HFFc6 (cell line): Measurements from ENCODE around the gene CBFB. TPM values are rescaled to one million over a fixed set of nuclear protein-coding genes. Genes with fewer than 3 reads are reported as not detected.
A peak's percentile ranks its signal among the peaks of the same experiment; 100 is the strongest.

ENCODE experiments used
- DNase-seq: peaks from one replicate; pipeline ENCODE4 v3.0.0-alpha.2; 2018
- H3K27ac Mint-ChIP-seq: 2 replicates; pipeline ENCODE4 v1.8.0; 2020; ENCODE audit warnings: mild to moderate bottlenecking, mixed read lengths
- H3K27me3 Mint-ChIP-seq: 2 replicates; pipeline ENCODE4 v1.8.0; 2021; ENCODE audit warnings: mild to moderate bottlenecking, moderate library complexity, mixed read lengths; ENCODE audit not compliant: insufficient read depth
- H3K36me3 Mint-ChIP-seq: 2 replicates; pipeline ENCODE4 v1.8.0; 2021; ENCODE audit warnings: low read depth, mixed read lengths
- H3K4me1 Mint-ChIP-seq: 2 replicates; pipeline ENCODE4 v1.8.0; 2020; ENCODE audit warnings: low read depth, mixed read lengths
- H3K4me3 Mint-ChIP-seq: 2 replicates; pipeline ENCODE4 v1.8.0; 2020; ENCODE audit warnings: mild to moderate bottlenecking, moderate library complexity, mixed read lengths
- H3K9me3 Mint-ChIP-seq: 2 replicates; pipeline ENCODE4 v1.8.0; 2020; ENCODE audit warnings: mild to moderate bottlenecking, mixed read lengths
- CTCF ChIP-seq: fragments of 200-600 bp; sonication (generic); IDR thresholded peaks from 2 replicates; pipeline ENCODE4 v1.5.0; 2021; ENCODE audit warnings: antibody characterized with exemption, mild to moderate bottlenecking
- total RNA-seq, 6 experiments: library from RNA; stranded (reverse); fragmentation: NEBNext Ultra II Directional; extraction: Animal tissue kit (Norgen Biotek cat#: 25700); gene quantifications; 2 replicates in 1 of 6; 3 replicates in 5 of 6; pipeline ENCODE4 v1.2.3, GENCODE V29; 2021

Gene CBFB
- total RNA-seq, 6 experiments from 2014 or later, result 55.2 to 84.4 (median 69.5) TPM

GRCh38 chr16:67024384-67025209 is 4.4 kb upstream of the CBFB start:
- H3K4me3 Mint-ChIP-seq, result no peak overlapping the region
- no peak for TF ChIP-seq CTCF
- no peaks in the 10 kb centered on the region for H3K36me3 Mint-ChIP-seq
- no peaks in the 10 kb centered on the region for H3K9me3 Mint-ChIP-seq
- peaks cover 2% of the 10 kb centered on the region; the same call in 1 of the 2 replicates for H3K27me3 Mint-ChIP-seq
- no peak for DNase-seq
- peaks cover 24% of the 10 kb centered on the region for H3K4me1 Mint-ChIP-seq
- no peak overlapping the region; the same call in 1 of the 2 replicates for H3K27ac Mint-ChIP-seq

- H3K9me3 Mint-ChIP-seq, result no peaks in the 10 kb centered on the region
- H3K27ac Mint-ChIP-seq, result no peak overlapping the region
- H3K36me3 Mint-ChIP-seq, result peaks cover 5% of the 10 kb centered on the region
- TF ChIP-seq CTCF, result no peak
- peaks cover 27% of the 10 kb centered on the region for H3K4me1 Mint-ChIP-seq
- no peak for DNase-seq
- peaks cover 4% of the 10 kb centered on the region for H3K27me3 Mint-ChIP-seq
- no peak overlapping the region for H3K4me3 Mint-ChIP-seq
Observed at GRCh38 chr16:67025210-67025550, 3.8 kb upstream of the CBFB start.

GRCh38 chr16:67026570-67026969 is 2.4 kb upstream of the CBFB start:
- Mint-ChIP-seq H3K4me3 (no peak overlapping the region), H3K36me3 (peaks cover 14% of the 10 kb centered on the region), H3K4me1 (peaks cover 33% of the 10 kb centered on the region), H3K9me3 (no peaks in the 10 kb centered on the region), H3K27me3 (peaks cover 2% of the 10 kb centered on the region), H3K27ac (no peak overlapping the region)
- TF ChIP-seq CTCF, result no peak
- DNase-seq, result no peak

- H3K27ac Mint-ChIP-seq, result no peak overlapping the region
Observed at GRCh38 chr16:67027046-67027445, 1.9 kb upstream of the CBFB start.

GRCh38 chr16:67028167-67028695 is 718 bp upstream of the CBFB start:
- no peak for DNase-seq
- Mint-ChIP-seq H3K4me3 (peak overlapping the region; percentile 95), H3K36me3 (peaks cover 21% of the 10 kb centered on the region), H3K27me3 (peaks cover 2% of the 10 kb centered on the region), H3K9me3 (no peaks in the 10 kb centered on the region), H3K27ac (peak overlapping the region; percentile 83), H3K4me1 (peaks cover 35% of the 10 kb centered on the region)
- TF ChIP-seq CTCF, result no peak

More at GRCh38 chr16:67027046-67027445, 1.9 kb upstream of the CBFB start:
- H3K4me1 Mint-ChIP-seq, result peaks cover 38% of the 10 kb centered on the region
- peaks cover 18% of the 10 kb centered on the region for H3K36me3 Mint-ChIP-seq
- peaks cover 2% of the 10 kb centered on the region for H3K27me3 Mint-ChIP-seq
- TF ChIP-seq CTCF, result no peak
- no peak for DNase-seq
- no peak overlapping the region for H3K4me3 Mint-ChIP-seq
- no peaks in the 10 kb centered on the region for H3K9me3 Mint-ChIP-seq
